DMS 273 (cell line): Measurements from ENCODE around the gene GARNL3.

ENCODE experiments used
- DNase-seq: peaks from one replicate; lab custom pipeline; 2025; ENCODE audit not compliant: unreplicated experiment; lab: John Stamatoyannopoulos, UW

The GARNL3 gene

DNA sequence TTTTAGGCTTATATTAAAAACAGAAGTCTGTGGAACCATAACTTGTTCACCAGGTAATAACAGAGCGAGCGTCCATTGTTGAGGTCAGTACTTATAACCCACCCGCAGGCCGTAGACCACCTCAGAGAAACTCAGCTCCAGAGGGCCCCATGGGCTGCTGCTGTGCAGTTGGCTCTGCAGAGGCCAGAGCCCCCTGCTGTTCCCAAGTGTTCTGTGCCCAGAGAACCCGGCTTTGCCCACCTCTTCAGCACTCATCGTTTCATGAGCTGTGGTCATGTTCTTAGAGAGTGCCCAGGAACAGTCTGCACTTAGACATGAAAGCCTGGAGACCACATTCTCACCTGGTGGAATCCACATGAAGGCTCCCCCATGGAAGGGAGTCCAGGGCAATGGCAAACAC lies 82.0 kb downstream of the GARNL3 start:
- DNase-seq = no peak

DNA sequence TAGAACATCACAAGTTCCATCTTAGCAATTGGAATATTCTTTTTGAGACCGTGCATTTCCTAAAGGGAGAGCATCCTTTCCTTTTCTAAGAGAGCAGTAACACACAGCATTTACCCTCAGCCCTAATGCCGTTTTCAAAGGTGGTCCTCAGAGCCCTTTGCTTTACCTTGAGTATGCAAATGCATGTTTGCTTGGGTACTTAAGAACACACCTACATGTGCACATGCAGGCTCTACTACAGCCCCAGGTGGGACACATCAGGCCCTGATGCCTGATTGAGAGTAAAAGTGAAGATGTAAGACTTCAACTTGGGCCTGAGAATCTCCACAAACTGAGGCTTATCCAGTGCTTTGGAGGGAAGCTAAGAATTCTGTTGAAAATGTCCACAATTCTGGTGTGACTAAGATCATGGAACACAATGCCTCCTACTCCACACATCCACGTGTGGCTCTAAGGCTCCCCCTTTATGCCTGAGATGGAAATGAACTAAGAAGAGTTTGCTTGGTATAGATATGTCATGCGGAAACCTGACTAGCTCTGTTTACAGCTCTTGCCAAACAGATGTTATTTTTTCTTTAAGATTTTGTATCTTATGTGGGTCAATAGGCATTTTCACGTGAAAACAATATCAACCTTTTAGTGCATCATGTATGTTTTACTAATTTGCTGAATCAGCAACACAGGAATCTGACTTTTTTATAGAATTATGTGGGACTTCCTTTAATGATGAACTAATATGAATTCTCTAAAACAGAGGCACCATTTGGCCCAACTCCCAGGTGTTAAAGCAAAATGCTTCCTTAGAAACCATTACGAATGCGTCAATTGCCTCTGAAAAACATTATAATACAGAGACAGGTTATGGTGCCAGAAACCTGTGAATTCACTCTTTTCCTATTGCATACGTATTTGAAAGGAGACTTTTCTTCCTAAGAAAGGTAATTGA lies 83.5 kb downstream of the GARNL3 start:
- DNase-seq = peak; percentile 57

DNA sequence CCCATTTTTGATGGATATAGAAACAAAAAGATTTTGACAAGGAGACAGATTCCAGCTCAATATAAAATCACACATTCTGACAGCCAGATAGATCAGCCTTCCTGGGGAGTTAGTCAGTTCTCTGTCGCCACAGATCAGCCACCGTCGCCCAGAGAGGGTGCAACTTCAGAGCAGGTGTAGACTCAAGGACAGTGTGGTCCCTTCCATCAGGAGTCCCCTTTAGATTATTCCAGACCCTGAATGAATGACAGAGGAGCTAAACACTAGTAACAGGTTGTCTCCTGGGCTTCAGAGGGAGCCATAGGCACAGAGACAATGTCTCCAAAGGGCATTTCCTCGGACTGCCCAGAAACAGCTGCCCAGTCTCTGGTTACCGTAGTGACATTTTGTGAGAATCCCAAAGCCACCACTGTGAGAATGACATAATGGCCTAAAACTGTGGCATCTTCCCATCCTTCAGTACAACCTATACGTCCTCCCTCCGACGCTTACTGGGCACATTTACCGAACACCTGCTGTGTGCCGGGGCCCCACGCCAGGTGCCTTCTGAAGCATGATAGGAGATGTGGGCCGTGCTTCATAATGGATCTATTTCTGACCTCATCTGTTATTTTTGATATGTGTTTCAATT lies 85.0 kb downstream of the GARNL3 start:
- no peak for DNase-seq

- no peak for DNase-seq
Observed at GRCh38 chr9:127351182-127352166, 86.9 kb downstream of the GARNL3 start.

DNA sequence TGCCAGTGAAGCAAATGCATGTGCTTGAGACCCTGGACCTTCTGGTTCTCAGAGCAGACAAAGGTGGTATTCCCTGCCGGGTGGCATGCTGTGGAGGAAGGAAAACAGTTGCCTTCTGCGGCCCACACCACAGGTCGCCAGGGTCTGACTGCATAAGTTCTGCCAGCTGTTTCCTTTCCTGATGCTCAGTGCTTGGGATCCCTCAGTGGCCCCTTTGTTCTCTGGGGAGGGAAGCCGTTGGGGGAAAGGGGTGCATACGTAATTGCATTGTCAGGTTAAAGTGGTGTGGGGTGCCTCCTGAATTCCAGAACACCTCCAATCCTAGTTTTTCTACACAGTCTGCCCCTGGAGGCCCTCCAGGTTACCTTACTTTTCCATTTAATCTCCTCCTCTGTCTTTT lies 89.3 kb downstream of the GARNL3 start:
- DNase-seq = no peak

GRCh38 chr9:127356906-127357305 lies 92.3 kb downstream of the GARNL3 start:
- DNase-seq = no peak

DNA sequence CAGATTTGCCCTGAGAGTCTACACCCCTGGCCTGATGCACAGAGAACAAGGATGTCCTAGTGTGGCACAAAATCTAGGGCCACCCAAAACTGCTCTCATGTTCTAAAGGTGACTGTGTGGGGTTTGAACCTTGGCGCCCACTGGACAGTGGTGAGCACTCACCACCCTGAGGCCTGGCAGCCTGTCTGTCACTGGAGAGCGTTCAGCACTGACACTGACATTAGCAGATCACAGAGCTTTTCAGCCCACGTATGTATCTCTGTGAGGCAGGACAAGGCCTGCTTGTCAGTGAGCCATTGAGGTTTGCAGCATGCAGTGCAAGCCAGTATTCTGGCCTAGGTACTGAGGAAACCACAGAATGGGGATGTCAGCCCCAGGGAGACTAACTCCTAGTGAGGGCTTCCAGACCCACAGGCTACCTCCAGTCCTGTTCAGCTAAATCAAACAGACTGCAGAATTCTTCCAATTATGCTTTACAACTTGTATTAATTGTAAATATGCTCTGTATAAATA lies 93.5 kb downstream of the GARNL3 start:
- no peak for DNase-seq

DNA sequence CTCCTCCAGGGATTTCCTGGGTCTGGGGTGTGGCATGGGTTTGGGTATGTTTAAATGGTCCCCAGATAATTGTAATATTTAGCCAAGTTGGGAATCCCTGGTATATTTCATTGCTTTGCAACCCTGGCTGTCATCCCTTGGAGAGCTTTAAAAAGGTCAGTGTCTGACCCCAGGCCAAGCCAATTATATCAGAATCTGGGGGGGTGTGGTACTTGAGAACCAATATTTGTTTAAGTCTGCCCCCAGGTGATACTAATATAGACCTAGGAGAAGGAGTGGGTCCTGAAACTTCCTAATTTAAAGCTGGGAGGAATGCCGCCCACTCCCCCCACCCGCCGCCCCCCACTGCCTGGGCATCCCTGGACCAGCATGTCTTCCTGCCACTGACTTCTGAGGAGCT lies 94.2 kb downstream of the GARNL3 start:
- no peak for DNase-seq

- no peak for DNase-seq
Observed at GRCh38 chr9:127360250-127360649, 95.7 kb downstream of the GARNL3 start.

DNA sequence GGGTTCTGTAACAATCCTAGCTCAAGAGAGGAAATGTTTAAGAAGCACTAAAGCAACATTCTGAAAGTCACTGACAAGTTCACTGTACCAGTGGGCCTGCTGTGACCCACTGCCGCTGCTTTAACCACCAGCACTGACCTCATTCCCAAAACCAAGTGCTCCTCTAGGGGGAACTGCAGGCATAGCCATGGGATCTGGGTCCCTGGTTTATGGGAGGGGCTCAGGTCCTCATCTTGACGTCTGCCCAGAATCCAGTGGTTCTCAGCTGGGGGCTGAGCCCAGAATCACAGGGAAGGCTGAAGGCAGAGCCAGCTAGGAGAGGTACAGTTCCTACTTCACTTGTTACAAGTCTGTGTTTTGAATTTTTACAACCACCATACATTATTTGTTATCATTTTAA lies 96.3 kb downstream of the GARNL3 start:
- DNase-seq = peak; percentile 56

DNA sequence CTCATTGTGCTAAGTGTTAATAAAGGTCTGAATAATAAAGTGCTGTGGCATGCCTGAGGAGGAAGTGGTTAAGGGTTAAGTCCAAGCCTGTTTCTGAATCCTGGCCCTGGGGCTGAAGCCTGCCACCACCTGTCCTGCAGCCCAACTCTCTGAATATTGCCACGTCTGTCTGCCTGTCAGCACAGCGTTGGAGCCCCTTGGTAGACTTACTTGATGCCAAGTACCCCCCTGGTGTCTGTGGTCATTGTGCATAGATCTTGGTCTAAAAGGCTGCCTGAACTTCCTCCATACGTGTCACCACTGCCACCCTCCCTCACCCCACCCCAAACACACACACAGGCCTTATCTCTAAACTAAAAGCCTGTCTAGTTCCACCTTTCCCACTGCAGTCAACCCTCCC lies 97.0 kb downstream of the GARNL3 start:
- DNase-seq = no peak

DNA sequence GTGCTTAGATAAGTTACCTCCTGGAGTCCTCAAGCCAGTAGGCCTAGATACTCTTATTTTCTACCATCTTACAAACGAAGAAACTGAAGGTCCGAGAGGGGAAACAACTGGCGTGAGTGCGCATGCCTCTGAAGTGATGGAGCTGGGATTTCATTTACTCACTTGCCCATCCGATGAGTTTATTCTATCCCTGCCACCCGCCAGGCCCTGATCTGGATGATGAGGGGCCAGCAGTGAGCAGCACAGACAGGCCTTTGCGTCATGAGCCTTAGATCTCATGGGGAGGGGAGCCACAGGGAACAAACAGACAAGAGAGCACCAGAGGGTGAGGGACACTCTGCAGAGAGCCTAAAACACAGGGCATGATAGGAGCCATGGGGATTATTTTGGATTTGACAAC lies 98.3 kb downstream of the GARNL3 start:
- no peak for DNase-seq

- no peak for DNase-seq
Observed at GRCh38 chr9:127365461-127365860, 100.9 kb downstream of the GARNL3 start.

DNA sequence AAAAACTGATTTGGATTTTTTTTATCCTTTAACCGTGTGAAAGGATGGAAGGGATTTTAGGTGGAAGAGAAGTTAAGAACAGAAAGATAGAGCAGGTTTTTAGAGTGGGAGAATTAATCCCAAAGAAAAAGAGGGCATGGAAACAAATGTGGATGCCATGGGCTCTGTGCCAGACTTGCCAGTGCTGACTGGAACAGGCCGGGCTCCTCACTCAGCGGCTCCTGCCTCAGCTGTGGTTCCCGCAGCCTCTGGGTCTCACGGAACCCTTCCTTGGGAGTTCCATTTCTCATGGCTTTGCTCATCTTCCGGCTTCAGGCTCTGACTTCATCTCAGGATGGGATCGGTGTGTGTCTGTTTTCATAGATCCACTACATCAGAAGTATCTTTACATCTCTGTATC lies 102.0 kb downstream of the GARNL3 start:
- peak; percentile 11 for DNase-seq

GRCh38 chr9:127368852-127369402 lies 104.4 kb downstream of the GARNL3 start:
- no peak for DNase-seq

DNA sequence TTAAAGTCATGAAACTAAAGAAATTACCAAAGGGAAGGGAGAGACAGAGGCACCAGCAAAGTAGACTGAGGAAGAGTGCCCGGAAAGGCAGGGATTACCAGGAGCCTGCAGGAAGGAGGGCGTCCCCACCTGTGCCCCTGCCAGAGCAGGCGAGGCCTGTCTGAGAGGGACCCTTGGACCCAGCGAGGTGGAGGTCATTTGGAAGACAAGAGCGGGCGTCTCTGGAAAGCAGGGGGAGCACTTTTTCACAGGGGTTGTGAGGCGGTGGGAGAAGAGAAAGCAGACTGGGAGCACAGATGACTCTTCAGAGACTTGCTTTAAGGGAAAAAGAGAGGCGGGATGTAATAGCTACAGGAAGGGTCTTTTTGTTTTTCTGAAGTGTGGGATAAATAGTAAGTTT lies 104.9 kb downstream of the GARNL3 start:
- no peak for DNase-seq

GRCh38 chr9:127370147-127370579 lies 105.6 kb downstream of the GARNL3 start:
- DNase-seq = no peak

DNA sequence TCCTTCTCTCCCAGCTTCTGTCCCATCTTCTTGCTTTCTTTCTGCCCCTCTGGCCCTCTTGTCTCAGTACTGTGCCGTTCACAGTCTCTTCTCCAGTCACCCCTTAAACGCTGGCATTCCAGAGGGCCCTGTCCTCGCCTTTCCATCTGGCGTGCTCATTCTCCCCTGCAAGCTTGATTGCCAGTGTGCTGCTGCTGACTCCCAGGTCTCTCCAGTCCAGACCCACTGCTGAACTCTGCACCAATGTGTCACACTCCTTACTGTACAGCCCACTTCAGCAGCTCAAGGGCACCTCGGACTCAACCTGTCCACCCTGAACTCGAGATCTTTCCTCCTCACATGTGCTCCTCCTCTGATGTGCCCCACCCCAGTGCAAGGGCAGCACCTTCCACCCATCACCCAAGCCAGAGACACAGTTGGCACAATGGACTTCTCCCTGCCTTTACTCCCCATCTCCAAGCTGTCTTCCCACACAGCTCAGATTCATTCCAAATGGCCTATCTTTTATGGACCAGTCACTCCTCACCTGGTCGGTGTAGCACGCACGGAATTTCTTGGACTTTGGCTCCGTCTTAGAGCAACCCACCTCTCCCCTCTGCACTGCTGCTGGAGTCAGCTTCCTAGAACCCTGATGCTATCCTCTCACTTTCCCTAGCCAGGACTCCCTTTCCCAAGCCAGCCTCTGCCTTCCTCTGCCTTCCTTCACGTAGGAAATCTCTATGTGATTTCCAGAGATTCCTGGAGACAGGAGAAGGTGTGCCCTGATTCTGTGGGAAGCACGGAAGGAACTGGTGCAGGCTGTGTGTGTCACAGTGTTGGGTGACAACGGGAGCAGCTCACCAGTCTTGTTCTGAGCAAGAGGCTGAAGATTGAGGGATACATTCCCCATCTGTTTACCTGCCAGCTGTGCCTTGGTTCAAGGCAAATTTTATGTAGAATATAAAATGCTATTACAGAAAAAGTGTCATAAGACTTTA lies 106.4 kb downstream of the GARNL3 start:
- DNase-seq = no peak

- DNase-seq = no peak
Observed at GRCh38 chr9:127380479-127380878, 115.9 kb downstream of the GARNL3 start.

- DNase-seq = no peak
Observed at GRCh38 chr9:127382541-127382940, 118.0 kb downstream of the GARNL3 start.
